ENCODE results near the gene BMPR1A. TPM values are rescaled to one million over a fixed set of nuclear protein-coding genes. Genes with fewer than 3 reads are reported as not detected.

BMPR1A gene
- polyA plus RNA-seq, 3 donors: 0.25 to 0.67 (median 0.61) TPM

GRCh38 chr10:86723009-86723408, 33.4 kb upstream of the BMPR1A start:
- H2AFZ ChIP-seq (ENCODE audit: insufficient read depth, low read depth, low read length, poor library complexity, severe bottlenecking): no peak overlapping the region
- no CpG with 5 or more reads among the region's 2 CpGs for WGBS (ENCODE audit: insufficient coverage)
- Mint-ChIP-seq H3K4me1 (no peaks in the 10 kb centered on the region), H3K9me3 (peaks cover 0 to 3% (median 0%) of the 10 kb centered on the region in 7 donors), H3K4me3 (no peak overlapping the region), H3K27me3 (ENCODE audit: low read depth in 3 of 3) (peaks cover 5 to 14% (median 6%) of the 10 kb centered on the region in 3 donors), H3K36me3 (no peaks in the 10 kb centered on the region), H3K27ac (no peak overlapping the region)
- H3K79me2 ChIP-seq (ENCODE audit: insufficient read depth, low read length): no peaks in the 10 kb centered on the region
- no peak overlapping the region for H3K4me3 ChIP-seq (replicated peaks in 1 of 3; ENCODE audit: low read depth in 2 of 3, low read length in 3 of 3)
- no peak overlapping the region for H3K4me2 ChIP-seq (replicated peaks; ENCODE audit: extremely low read depth, low read length, poor library complexity, severe bottlenecking)
- H3K9ac ChIP-seq (ENCODE audit: insufficient read depth, low read length, poor library complexity, severe bottlenecking): no peak overlapping the region
- DNase-seq: no peak
- peaks cover 0 to 2% of the 10 kb centered on the region in 2 donors for H3K27me3 ChIP-seq (ENCODE audit: control insufficient read depth in 2 of 2, insufficient read depth in 2 of 2, low read length in 2 of 2)
- no peak for TF ChIP-seq CTCF (IDR thresholded peaks at IDR 0.05)
- H3K9me3 ChIP-seq (replicated peaks in 1 of 2; ENCODE audit: control insufficient read depth in 1 of 2, insufficient read depth in 1 of 2, low read length in 2 of 2): no peaks in the 10 kb centered on the region
- intact Hi-C loops (cut with micrococcal nuclease): no loop called here
- no peak overlapping the region for H3K27ac ChIP-seq (ENCODE audit: low read depth in 1 of 2, low read length in 2 of 2)
- H3K36me3 ChIP-seq (replicated peaks in 1 of 2; ENCODE audit: control insufficient read depth in 1 of 2, insufficient read depth in 2 of 2, low read length in 2 of 2): no peaks in the 10 kb centered on the region
- no peaks in the 10 kb centered on the region for H3K4me1 ChIP-seq (ENCODE audit: control insufficient read depth in 1 of 2, insufficient read depth in 2 of 2, low read length in 2 of 2)
- H4K20me1 ChIP-seq (ENCODE audit: insufficient read depth, low read length): no peaks in the 10 kb centered on the region

- H3K4me2 ChIP-seq (replicated peaks; ENCODE audit: extremely low read depth, low read length, poor library complexity, severe bottlenecking): no peak overlapping the region
- H3K27me3 Mint-ChIP-seq (ENCODE audit: low read depth in 3 of 3): peaks cover 5 to 16% (median 6%) of the 10 kb centered on the region in 3 donors
- H3K36me3 Mint-ChIP-seq: no peaks in the 10 kb centered on the region
- H4K20me1 ChIP-seq (ENCODE audit: insufficient read depth, low read length): no peaks in the 10 kb centered on the region
- no peak for DNase-seq
- no peak overlapping the region for H3K4me3 ChIP-seq (replicated peaks in 1 of 3; ENCODE audit: low read depth in 2 of 3, low read length in 3 of 3)
- no peaks in the 10 kb centered on the region for H3K4me1 ChIP-seq (ENCODE audit: control insufficient read depth in 1 of 2, insufficient read depth in 2 of 2, low read length in 2 of 2)
- H3K4me1 Mint-ChIP-seq: no peaks in the 10 kb centered on the region
- no peaks in the 10 kb centered on the region for H3K79me2 ChIP-seq (ENCODE audit: insufficient read depth, low read length)
- no peak overlapping the region for H3K27ac ChIP-seq (ENCODE audit: low read depth in 1 of 2, low read length in 2 of 2)
- H2AFZ ChIP-seq (ENCODE audit: insufficient read depth, low read depth, low read length, poor library complexity, severe bottlenecking): no peak overlapping the region
- no peak overlapping the region for H3K27ac Mint-ChIP-seq
- H3K9me3 Mint-ChIP-seq: peaks cover 0 to 3% (median 0%) of the 10 kb centered on the region in 7 donors
- no CpG with 5 or more reads among the region's 6 CpGs for WGBS (ENCODE audit: insufficient coverage)
- no peaks in the 10 kb centered on the region for H3K9me3 ChIP-seq (replicated peaks in 1 of 2; ENCODE audit: control insufficient read depth in 1 of 2, insufficient read depth in 1 of 2, low read length in 2 of 2)
- intact Hi-C loops (cut with micrococcal nuclease): no loop called here
- H3K4me3 Mint-ChIP-seq: no peak overlapping the region
- no peak for TF ChIP-seq CTCF (IDR thresholded peaks at IDR 0.05)
- peaks cover 0 to 2% of the 10 kb centered on the region in 2 donors for H3K27me3 ChIP-seq (ENCODE audit: control insufficient read depth in 2 of 2, insufficient read depth in 2 of 2, low read length in 2 of 2)
- H3K36me3 ChIP-seq (replicated peaks in 1 of 2; ENCODE audit: control insufficient read depth in 1 of 2, insufficient read depth in 2 of 2, low read length in 2 of 2): no peaks in the 10 kb centered on the region
- H3K9ac ChIP-seq (ENCODE audit: insufficient read depth, low read length, poor library complexity, severe bottlenecking): no peak overlapping the region
Measured at GRCh38 chr10:86724445-86724844, 32.0 kb upstream of the BMPR1A start.

Data from CD14-positive monocyte (primary cell).